Ascending aorta (tissue), 2 donors: ENCODE measurements around the gene CDKL1. TPM values are rescaled to one million over a fixed set of nuclear protein-coding genes. Genes with fewer than 3 reads are reported as not detected.

Experiments used
- DNase-seq, 2 donors: peaks; one replicate each; pipeline ENCODE4 v3.0.0-alpha.2; 2019; ENCODE audit warnings: low spot score in 2 of 2
- H3K27ac ChIP-seq, 2 donors: fragments of 200-600 bp; sonication (generic); one replicate each; pipeline ENCODE4 v1.5.1; 2016 to 2017; ENCODE audit warnings: mild to moderate bottlenecking in 1 of 2
- H3K27me3 ChIP-seq: fragments of 200-600 bp; sonication (generic); one replicate; pipeline ENCODE4 v1.5.1; 2017
- H3K36me3 ChIP-seq, 2 donors: fragments of 200-600 bp; sonication (generic); one replicate each; pipeline ENCODE4 v1.5.1; 2016
- H3K4me1 ChIP-seq, 2 donors: fragments of 200-600 bp; sonication (generic); one replicate each; pipeline ENCODE4 v1.5.1; 2016 to 2017; ENCODE audit warnings: mild to moderate bottlenecking in 1 of 2
- H3K4me3 ChIP-seq, 2 donors: fragments of 200-600 bp; sonication (generic); one replicate each; pipeline ENCODE4 v1.5.1; 2016 to 2017; ENCODE audit warnings: mild to moderate bottlenecking in 1 of 2
- H3K9me3 ChIP-seq, 2 donors: fragments of 200-600 bp; sonication (generic); one replicate each; pipeline ENCODE4 v1.5.1; 2016
- intact Hi-C: fragments of 100-400 bp; cut with DNase I; formaldehyde crosslinking; loops from one replicate; pipeline ENCODE4 v1.15.1; 2023
- total RNA-seq: library from RNA; depleted of rRNA; stranded (reverse); fragments of >200 nt; gene quantifications from one replicate; pipeline ENCODE4 v1.1.0, GENCODE V29; 2016
- TF ChIP-seq, protein P1 (sequence below), 3 experiments: fragments of 200-600 bp in 2 of 3; fragments of 450-650 bp in 1 of 3; sonication (generic) in 2 of 3; IDR thresholded peaks; one replicate each; pipeline ENCODE4 v1.5.1; 2016 to 2019; ENCODE audit warnings: antibody characterized with exemption in 3 of 3, mild to moderate bottlenecking in 1 of 3, moderate library complexity in 1 of 3

The CDKL1 gene
- total RNA-seq, 1 donor from 2014 or later = 0.85 TPM

DNA sequence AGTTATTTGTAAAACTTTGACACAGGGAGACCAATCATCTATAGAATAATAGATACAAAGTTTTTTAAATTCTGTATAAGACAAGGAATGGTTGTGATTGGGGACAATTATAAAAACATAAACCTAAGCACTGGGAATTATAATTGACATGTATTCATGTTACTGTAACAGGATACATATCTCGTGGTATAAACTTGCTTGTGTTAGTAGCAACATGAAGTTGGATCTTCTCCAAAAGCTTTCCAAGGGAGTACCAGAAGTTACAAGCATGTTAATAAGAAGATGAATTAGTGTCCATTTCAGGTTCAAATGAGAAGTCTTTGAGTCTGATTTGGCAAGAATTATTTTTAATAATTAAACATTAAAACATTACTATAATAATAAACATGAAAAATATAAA, 42.2 kb downstream of the CDKL1 start:
- H3K4me3 ChIP-seq = no peak overlapping the region
- no peaks in the 10 kb centered on the region for H3K36me3 ChIP-seq
- H3K4me1 ChIP-seq = no peaks in the 10 kb centered on the region
- H3K27ac ChIP-seq = no peak overlapping the region
- no peaks in the 10 kb centered on the region for H3K9me3 ChIP-seq
- TF ChIP-seq, protein P1, sequence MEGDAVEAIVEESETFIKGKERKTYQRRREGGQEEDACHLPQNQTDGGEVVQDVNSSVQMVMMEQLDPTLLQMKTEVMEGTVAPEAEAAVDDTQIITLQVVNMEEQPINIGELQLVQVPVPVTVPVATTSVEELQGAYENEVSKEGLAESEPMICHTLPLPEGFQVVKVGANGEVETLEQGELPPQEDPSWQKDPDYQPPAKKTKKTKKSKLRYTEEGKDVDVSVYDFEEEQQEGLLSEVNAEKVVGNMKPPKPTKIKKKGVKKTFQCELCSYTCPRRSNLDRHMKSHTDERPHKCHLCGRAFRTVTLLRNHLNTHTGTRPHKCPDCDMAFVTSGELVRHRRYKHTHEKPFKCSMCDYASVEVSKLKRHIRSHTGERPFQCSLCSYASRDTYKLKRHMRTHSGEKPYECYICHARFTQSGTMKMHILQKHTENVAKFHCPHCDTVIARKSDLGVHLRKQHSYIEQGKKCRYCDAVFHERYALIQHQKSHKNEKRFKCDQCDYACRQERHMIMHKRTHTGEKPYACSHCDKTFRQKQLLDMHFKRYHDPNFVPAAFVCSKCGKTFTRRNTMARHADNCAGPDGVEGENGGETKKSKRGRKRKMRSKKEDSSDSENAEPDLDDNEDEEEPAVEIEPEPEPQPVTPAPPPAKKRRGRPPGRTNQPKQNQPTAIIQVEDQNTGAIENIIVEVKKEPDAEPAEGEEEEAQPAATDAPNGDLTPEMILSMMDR (IDR thresholded peaks at IDR 0.05) = no peak
- no peaks in the 10 kb centered on the region for H3K27me3 ChIP-seq
- intact Hi-C loops = no loop called here
- DNase-seq = no peak

DNA sequence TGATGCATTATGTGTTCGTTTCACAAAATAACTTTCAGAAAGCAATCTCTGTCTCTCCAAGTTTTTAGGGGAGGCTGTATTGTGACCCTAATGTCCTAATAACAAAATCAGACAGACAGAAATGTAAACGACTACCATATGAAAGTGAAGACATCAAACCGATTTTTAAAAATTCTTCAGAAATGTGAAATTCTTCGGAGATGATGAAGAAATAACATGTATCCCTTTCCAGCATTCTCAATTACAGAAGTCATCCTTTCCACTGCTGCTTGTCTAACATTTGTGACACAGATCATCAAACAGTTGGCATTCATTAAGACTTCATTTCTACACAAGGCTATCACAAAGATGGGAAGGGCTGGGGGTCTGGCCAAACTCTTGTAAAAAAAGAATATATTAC, 43.6 kb downstream of the CDKL1 start:
- H3K36me3 ChIP-seq = no peaks in the 10 kb centered on the region
- TF ChIP-seq, protein P1 (IDR thresholded peaks at IDR 0.05) = no peak
- DNase-seq = no peak
- H3K9me3 ChIP-seq = no peaks in the 10 kb centered on the region
- H3K27me3 ChIP-seq = no peaks in the 10 kb centered on the region
- H3K4me1 ChIP-seq = no peaks in the 10 kb centered on the region
- H3K4me3 ChIP-seq = no peak overlapping the region
- intact Hi-C loops = no loop called here
- no peak overlapping the region for H3K27ac ChIP-seq

DNA sequence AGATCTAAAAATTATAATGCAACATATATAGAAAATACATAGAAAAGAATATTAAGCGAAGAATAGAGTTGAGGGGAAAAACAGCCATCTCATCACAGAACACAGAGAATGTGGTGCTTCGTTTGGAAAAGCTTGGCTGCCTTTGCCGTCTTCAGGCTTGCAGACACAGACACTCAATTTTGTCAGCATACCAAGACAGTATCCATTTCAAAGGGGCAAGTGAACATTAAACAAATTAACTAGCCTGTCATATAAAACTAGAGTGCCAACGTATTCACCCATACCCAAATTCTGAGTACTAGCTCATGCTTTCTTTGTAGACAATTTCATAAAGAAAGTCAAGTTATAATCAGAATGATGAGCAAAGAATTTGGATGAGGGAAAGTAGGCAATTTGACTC, 44.1 kb downstream of the CDKL1 start:
- H3K4me1 ChIP-seq = no peaks in the 10 kb centered on the region
- no peaks in the 10 kb centered on the region for H3K27me3 ChIP-seq
- TF ChIP-seq, protein P1 (IDR thresholded peaks at IDR 0.05) = no peak
- no peak for DNase-seq
- H3K27ac ChIP-seq = no peak overlapping the region
- H3K36me3 ChIP-seq = no peaks in the 10 kb centered on the region
- H3K9me3 ChIP-seq = no peaks in the 10 kb centered on the region
- H3K4me3 ChIP-seq = no peak overlapping the region
- intact Hi-C loops = no loop called here

DNA sequence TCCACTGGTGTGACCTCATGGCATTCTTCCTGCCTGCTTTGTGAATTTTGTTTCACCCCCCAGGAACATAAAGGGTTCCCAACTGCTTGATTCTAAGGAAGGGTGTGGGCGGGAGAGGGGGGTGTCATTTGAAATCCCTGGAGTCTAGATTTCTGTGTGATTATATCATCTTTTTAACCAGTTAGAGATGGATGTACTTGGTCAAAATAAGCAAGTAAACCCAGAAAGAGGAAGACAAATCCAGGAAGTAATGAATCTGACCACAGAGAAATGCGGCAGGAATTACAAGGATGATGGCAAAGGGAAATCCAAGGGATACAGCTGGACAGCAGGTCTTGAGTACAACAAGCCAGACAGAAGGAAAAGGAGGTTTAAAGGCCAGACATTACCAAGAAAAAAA, 45.7 kb downstream of the CDKL1 start:
- H3K4me3 ChIP-seq = no peak overlapping the region
- TF ChIP-seq, protein P1 (IDR thresholded peaks at IDR 0.05) = no peak
- DNase-seq = no peak
- no peaks in the 10 kb centered on the region for H3K4me1 ChIP-seq
- H3K36me3 ChIP-seq = no peaks in the 10 kb centered on the region
- H3K27ac ChIP-seq = no peak overlapping the region
- no peaks in the 10 kb centered on the region for H3K9me3 ChIP-seq
- intact Hi-C loops = no loop called here
- H3K27me3 ChIP-seq = no peaks in the 10 kb centered on the region

DNA sequence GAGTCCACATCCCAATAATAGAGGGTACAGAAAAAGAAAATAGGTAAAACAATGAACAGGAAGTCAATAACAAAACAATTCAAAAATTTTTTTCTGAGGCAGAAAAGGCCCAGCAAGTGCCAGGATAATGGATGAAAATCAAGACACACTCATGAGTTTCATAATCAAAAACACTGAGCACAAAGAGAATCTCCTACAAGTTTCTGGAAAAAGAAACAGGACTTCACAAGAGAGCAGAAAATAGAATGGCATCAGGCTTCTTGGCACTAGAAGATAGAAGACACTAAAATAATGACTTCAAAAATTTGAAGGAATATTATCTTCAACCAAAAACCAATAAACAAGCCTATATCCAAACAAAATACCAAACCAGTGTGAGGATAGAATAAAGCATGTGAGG, 47.7 kb downstream of the CDKL1 start:
- TF ChIP-seq, protein P1 (IDR thresholded peaks at IDR 0.05) = no peak
- DNase-seq = no peak
- H3K4me1 ChIP-seq = no peaks in the 10 kb centered on the region
- intact Hi-C loops = no loop called here
- no peaks in the 10 kb centered on the region for H3K36me3 ChIP-seq
- H3K9me3 ChIP-seq = no peaks in the 10 kb centered on the region
- no peak overlapping the region for H3K27ac ChIP-seq
- H3K4me3 ChIP-seq = no peak overlapping the region
- H3K27me3 ChIP-seq = no peaks in the 10 kb centered on the region

DNA sequence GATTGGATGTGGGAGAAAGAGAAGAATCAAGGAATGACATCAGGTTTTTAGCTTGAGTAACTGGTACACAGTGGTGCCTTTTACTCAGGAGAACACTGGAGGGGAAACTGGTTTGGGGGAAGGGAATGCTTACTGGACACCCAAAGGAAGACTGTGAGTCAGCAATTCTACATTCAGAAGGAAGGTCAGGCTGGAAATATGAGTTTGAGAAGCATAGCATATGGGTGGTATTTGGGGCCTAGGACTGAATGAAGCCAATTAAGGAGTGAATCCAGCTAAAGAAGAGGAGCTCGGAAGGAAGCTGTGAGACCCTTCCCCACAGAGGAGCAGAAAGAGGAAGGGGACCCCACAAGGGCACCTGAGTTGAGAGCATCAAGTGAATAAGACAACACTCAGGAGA, 49.2 kb downstream of the CDKL1 start:
- TF ChIP-seq, protein P1 (IDR thresholded peaks at IDR 0.05) = no peak
- Histone ChIP-seq H3K4me3 (no peak overlapping the region), H3K9me3 (no peaks in the 10 kb centered on the region), H3K36me3 (no peaks in the 10 kb centered on the region), H3K27me3 (no peaks in the 10 kb centered on the region), H3K27ac (no peak overlapping the region), H3K4me1 (no peaks in the 10 kb centered on the region)
- no peak for DNase-seq
- intact Hi-C loops = no loop called here
